NCI-H774 (cell line): ENCODE measurements around the gene ZNF474.
"Not testable (repeated sequence)": the region's sequence is repeated elsewhere in the genome, so short reads cannot be mapped to it uniquely, and the experiment has no call there.

ENCODE experiments used
- DNase-seq: peaks from one replicate; lab custom pipeline; 2025; lab: John Stamatoyannopoulos, UW

ZNF474 gene

DNA sequence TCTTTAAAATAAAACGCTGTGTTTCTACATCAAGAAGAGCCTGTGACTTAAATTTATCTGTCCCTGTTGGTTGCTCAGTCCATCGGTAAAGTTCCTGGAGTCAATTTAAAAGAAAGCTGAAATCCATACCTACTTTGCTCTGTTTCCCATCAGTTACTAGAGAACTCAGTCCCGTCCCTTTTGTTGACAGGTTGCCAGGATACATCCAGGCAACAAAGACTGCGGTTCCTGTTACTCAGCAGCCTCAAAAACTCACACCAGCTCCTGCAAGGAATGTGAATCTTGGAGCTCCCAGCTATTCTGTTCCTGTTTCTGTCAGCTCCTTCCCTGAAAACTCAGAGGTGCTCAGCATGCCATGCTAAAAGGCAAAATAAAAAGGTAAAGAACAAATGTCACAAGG lies at the start of gene ZNF474:
TSS of gene ZNF474 (plus strand) at position 241 of the 400 bp plus-strand sequence. CDS start 22,445 bp downstream, outside the sequence.
- DNase-seq = peak; percentile 29

DNA sequence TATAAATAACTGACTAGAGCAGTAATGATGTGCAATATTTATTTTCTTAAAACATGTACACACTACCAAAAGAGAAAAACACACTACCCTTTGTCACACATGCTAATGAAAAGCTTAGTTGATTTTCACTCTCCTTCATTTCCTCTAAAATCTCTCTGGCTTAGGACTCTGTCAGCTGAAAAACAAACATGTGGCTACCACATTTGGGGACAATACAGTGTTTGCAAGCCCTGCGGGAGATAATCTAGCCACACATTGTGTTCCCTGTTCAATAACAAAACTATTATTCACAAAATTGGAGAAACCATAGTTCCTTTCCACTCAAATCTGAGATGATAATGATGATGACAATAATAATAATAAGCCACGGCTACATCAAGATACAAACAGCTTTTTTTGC lies 47.8 kb upstream of the ZNF474 start:
- DNase-seq = no peak

DNA sequence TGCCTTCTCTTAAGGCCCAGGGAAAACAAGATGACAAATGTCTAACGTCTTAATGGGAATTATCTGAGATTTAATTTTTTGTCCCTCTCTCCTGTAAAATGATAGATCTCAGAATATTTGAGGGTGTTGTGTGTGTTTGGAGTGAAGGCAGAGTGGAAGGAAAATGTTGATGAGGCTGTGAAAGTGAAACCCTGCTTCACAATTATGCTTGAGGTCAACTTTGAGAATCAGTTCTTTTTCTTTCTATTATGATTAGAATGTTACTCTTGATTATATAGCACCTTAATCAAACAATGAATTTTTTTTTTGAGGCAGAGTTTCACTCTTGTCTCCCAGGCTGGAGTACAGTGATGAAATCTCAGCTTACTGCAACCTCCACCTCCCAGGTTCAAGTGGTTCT lies 45.8 kb upstream of the ZNF474 start:
- no peak for DNase-seq

DNA sequence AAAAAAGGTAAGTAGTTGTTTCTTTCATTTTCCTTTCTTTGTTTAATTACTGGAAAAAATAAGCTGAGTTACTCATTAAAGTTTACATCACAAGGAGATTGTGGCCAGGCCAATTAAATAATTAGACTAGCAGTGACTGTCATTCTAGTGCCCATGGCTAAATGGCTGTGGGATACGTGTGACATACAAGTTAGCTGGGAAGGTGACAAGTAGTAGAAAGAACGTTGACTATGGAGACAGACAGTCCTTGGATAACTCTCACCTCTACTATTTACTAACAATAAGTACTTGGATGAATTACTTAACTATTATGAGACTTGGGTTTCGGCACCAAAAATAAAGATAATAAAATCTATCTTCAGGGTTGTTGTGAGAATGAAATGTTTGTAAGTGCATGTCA lies 44.3 kb upstream of the ZNF474 start:
- no peak for DNase-seq

DNA sequence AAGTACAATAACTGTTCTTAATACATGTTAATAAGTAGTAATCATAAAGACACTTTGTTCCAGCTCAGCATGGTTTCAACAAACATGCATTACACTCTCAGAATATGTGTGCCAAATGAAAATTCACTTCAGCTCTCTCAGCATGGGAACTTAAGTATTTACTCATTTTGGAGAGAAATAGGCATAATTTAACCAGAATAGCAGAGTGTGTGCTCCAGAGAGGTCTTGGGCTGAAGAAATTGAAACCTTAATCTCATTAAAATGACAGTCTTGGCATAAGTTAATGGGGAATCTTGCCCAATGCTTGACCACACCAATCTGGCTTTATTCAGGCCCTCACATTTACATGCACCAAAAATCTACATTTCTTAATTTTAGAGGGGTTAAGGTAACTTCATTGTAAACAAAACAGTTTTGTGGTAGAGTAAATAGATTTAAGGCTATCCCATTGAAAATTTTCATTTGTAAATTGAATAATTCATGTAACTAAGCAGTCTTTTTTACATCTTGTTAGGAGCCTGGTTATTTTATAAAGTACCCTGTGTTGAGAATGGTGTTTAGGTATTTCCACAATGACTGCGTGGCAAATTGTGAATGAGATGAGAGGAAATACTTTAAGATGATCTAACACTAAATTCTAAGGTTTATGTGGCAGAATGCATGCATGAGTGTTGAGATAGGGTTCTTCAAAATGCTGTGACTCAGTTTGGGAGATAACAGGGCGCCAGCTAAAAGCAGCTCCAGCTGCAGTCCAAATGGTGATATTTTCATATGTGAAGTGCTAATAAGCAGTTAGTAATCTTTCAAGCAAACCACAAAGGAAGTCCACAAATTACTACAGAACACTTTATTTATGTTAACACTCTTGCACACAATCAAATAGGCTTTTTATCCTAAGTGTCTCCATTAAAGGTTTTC lies 40.0 kb upstream of the ZNF474 start:
- DNase-seq = no peak

DNA sequence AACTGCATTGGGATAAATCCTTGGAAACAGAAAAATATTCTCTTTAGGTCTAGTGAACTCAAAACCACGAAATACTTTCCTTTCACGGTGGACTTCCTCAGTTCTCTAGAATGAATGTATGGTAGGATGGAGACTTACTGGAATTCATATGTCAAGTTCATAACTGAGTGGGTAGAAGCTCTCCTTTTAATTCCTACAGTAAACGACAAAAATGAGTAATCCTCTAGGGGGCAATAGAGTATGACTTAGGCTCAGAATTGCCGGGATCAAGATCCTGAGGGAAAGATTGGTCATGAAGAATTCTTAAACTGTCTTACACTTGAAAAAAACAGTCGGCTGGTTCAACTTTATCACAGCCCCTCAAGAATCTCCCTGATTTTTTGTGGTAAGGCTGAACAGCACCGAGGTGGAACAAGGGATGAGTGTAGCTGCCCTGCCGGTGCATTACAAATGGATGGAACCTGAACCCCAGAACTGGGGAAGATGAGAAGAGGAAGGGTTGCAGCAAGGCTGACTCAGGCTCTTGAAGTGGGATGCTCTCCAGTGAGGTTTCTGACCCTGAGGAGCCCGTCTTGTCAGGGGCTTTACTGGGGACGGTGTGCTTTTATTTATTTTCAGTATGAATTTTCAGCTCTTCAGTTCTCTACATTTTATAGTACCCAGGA lies 37.3 kb upstream of the ZNF474 start:
- no peak for DNase-seq

DNA sequence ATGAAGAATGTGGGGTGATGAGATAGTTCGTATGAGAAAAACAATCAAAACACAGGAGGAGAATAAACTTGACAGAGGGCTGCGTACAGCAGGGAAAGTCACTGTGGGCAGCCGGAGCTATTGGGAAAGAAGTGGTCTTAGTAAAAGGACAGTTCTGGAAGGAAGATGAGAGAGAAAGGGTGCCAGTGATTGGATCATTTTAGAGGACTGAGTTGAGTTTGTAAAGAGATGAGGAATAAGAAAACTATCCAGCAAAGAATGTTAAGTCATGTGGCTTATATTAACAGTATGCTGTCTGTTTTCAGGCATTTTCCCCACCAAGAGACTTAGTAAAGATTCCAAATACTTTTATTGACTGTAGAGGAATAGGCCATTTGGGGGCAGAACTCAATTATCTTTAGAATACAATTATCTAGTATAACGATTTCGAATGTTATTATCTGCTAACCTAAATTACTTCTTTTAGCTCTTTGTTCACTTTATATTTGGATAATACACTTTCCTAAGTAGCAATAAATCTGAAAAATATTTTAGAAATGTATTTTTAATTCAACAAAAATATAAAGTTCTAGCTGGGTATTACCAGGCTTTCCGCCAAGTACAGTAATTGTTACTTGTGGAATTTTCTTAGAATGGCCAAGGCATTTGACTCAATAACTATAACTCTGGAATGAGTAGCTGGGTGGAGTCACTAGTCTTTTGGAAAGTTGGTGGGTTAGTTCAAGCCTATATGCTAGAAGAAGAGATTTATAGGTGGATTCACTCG lies 35.7 kb upstream of the ZNF474 start:
- no peak for DNase-seq

DNA sequence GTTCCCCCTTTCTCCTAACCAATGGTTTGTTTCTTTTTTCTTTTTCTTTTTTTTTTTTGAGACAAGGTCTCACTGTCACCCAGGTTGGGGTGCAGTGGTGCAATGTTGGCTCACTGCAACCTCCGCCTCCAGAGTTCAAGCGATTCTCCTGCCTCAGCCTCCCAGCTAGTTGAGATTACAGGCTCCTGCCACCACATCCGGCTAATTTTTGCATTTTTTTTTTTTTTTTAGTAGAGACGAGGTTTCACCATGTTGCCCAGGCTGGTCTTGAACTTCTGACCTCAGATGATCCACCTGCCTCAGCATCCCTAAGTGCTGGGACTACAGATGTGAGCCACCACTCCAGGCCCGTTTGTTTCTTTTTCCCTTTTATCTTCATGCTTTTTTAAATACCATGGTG lies 35.1 kb upstream of the ZNF474 start:
- DNase-seq = not testable (repeated sequence)

DNA sequence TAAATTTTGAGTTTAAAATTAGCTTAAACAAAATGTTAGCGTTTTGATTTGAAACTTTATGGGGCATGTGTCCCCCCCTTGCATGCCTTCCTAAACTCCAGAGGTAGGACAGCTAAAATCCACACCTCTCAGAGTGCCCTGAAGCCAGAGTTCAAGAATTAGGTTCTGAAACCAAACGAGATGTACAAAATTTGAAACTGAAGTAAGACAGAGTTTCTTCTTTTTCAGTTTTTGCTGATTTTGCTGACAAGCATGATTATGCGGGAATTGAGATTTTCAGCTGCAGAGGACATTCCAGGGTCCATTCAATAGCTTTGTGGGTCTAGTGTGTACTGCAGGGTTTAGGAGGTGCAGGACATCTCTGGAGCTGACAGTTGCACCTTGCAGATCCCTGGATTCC lies 34.2 kb upstream of the ZNF474 start:
- no peak for DNase-seq

DNA sequence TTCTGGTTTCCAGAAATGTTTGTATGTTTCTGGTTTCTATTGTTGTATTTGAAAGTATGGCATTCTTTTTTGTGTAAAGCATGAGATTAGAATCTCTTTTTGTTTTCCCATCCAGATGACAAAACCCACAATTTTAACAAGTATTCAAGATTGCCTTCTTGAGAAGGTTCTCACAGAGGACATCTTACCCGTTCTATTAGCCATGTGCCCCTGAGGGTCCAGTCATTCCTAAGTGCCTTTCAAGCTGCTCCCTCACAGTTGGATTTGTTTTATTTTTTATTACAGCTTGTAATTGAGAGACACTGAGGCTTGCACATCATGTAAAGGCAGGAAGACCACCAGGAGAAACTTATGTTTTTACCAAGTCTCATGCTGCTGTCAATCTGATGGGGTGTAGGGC lies 32.0 kb upstream of the ZNF474 start:
- no peak for DNase-seq

DNA sequence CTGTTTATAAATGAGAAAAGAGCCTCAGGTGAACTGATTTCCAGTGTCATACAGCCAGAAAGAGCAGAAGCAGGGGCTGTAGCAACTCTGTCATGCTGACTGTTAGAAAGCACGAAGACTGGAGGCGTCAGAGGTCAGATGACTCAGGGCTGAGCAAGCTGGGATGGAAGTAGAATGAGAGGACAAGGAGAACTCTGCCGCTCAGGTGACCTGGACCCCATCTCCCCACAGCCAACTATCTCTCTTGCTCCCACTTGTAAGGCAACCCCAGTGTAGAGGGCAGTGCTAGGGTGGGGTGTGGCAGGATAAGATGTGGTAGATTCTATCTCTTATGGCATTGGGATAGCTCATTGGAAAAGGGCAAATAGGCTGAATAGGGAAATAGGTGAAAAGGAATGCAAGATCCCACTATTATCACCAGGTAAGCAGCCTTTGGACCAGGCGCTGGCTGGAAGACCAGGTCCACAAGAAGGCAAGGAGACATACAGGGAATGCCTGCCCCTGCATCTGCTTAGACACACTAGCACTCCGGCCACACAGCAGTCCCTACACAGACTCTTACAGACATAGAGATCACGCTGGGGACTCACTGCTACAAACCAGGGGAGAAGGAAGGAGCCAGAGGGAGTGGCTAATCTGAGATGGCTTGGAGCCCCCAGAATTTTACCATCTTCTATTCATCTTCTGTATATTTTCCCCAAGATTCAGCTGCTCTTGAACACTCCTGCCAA lies 30.1 kb upstream of the ZNF474 start:
- DNase-seq = no peak

DNA sequence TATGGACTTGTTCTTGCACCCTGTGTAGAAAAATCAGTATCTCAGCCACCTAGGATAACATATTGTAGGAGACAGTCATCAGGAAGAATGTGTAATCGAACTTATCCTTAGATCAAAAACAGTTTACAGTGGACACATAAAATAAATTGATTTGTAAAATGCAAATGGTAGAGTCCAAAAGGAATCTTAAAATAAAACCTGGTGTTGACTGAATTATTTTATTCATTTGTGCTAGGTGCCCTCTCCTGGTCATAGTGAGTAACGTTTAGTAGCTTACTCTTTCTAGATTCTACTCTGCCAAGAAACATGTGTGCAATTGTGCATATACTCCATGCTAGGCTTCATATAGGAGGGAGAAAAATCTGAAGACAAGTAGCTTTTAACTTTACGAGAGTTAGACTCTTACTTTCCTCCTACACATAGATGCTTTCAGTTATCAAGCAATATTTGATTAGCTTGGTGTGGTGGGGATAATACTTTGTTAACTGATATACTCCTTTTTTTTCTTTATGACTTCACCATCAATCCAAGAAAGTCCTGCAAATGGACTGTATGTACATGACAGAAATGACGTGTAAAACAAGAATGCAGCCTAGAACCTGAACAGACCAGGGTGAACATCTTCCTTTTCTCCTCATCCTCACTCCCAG lies 27.6 kb upstream of the ZNF474 start:
- peak; percentile 36 for DNase-seq

DNA sequence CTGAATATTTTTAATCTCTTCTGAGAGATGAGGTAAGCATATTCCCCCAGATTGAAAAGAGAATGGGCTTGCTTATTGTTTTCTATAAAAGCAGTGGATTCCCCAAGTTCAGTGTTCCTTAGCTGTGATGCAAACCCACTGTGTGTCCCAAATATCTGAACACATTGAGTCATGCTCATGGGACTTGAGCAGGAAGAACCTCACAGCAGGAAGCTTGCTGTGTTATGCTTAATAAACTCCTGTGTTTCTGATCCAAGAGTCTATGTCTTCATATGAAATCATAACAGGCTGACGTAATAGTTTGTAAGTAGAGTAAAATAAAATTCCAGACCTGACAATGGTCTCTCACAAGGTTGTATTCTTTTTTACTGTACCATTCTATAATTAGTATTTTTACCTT lies 26.5 kb upstream of the ZNF474 start:
- no peak for DNase-seq

DNA sequence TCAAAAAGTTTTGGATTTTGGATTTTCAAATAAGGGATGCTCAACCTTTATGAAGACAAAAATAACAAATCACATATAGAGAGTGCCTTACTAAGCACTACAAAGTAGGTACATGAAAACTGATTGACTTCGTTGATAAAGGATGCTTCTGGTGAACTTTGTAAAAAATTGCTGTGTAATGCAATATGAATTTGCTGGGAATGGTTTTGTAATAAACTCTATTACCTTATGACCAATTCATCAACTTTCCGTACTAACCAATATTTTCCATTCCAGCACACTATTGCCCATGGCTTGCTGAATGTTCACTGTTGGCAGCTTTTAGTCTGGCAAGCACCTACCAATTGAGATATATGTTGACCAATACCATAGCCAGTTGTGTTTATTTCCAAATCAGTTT lies 23.4 kb upstream of the ZNF474 start:
- DNase-seq = no peak

DNA sequence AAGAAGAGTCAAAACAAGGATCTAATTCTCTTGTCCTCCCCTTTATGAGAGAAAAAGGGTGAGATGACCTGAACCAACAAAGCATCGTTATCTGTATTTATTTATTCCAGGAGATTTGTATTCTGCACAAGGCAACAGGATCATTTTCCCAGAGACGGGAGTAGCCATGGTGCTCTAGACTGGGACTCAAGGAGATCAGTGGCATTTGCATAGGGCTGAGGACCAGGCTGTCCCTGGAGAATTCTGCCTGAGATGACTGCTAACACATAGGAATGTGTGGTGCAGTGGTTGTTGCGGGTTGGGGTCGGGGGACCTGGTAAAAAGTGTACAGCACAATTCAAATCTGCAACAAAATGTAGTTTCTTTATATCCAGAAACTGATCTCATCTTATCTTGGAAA lies 22.3 kb upstream of the ZNF474 start:
- DNase-seq = no peak

DNA sequence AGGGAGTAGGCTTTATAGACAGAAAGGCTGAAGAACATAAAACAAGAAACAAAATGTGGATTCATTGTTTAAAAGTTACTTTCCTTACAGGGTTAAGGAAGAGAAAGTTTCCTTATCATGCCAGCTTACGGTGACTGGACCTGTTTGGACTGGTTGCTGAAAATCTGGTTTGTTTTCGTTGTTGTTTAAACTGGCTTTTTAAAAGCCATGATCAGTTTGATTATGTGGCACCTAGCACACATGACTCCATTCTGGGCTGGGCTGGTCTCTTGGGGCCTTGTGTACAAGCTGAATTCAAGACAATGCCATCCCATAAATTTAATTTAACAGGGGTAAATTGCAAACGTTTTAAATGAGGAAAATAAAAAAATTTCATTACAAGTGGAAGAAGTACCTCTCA lies 18.4 kb upstream of the ZNF474 start:
- DNase-seq = peak; percentile 7

DNA sequence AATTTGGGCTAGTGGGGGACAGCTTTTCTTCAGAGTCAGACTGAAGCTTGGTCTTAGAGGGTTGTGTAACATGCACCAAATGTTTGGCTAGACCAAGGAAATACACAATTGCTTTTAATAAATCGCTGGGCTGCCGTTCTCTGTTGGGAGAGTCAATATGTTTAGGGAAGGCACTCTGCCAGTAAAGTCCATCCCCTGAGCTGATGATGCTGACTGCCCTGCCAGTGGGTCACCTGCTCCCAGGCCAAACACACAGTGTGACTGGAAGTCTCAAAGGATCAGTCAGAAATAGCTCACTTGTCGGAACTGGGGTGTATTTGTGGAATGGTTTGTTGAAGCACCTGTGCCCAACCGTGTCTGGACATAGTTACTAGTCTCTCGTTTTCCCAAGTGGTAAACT lies 17.9 kb upstream of the ZNF474 start:
- peak; percentile 28 for DNase-seq

DNA sequence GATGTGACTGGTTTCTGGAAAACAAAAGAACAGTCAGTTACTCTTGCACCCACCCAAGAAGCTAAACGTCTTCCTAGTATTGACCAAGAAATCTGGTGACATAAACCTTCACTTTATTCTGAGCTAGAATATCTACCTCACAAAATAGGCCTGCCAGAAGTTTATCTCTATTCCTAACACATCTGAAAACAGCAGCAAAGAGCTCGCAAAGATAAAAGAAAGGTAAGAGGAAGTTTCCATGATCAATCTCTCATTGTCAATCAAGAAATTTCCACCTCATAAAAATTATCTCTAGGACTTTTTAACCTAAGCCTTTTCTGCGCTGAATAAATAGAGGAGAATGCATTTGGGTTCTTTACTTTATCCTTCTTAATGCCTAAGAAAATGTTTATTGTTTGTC lies 17.3 kb upstream of the ZNF474 start:
- DNase-seq = no peak

DNA sequence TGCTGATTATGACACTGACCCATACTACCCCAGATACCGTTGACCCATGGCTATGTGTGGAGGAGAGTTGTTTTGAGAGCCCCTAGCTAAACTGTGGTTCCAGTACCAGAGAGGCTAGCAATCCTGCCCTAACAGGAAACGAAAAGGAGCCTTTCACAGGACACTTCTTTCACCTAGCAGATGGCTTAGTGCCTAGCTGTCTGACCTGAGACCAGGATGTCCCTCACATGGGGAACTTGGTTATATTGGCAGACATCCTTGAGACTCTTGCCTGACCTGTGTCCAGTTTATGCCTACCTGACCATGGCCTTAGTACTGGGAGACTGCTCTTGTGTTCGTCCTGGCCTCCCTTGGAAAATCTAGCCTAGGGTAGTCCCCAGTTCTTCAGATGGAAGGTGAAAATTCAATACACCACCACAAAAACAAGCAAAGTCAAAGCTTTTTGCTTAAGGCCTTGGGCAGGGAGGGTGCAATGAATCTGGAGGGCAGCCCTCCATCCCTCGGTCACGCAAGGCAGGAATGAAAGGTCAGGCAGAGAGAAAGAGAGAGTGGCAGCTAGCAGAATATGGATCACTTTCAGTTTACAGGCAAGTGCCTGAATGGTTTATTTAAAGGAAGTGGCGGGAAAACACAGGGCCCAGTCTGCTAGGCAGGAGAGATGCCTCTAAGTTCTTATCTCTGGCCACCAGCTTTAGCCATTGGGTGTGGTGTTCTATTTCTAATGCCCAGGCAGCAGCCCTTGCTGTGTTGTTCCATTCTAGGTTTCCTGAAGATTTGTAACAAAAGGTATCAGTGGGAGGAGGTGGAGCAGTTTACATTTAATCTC lies 16.4 kb upstream of the ZNF474 start:
- DNase-seq = no peak

DNA sequence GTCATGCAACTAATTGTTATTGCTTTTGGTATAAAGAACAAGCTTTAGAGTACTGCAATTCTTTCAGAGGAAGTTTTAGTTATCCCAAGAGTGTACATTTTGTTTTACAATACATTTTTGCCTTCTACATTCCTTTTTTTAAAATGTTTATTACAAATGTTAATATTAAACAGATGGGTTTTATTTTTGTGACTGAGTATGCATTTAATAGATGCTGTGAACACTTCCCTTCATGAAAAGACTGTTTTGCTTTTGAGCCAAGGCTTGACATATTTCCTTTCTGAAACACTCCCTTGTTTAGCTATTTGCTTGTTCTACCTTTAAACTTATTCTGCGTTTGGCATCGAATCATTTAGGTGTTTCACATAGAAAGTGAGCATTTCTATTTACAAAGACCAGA lies 14.8 kb upstream of the ZNF474 start:
- DNase-seq = no peak
